HepG2 (cell line): Measurements from ENCODE around the gene ZC3H18. TPM values are rescaled to one million over a fixed set of nuclear protein-coding genes. Genes with fewer than 3 reads are reported as not detected.

ENCODE experiments used
- ARID2 ChIP-seq: sonication (generic); formaldehyde crosslinking; IDR thresholded peaks from 2 replicates; pipeline ENCODE4 v1.8.1; 2022; ENCODE audit warnings: mild to moderate bottlenecking, missing genetic modification reagents, borderline replicate concordance
- CREBL2 ChIP-seq: sonication (generic); formaldehyde crosslinking; IDR thresholded peaks from 2 replicates; pipeline ENCODE4 v1.8.1; 2023; ENCODE audit warnings: missing genetic modification reagents, mild to moderate bottlenecking, borderline replicate concordance
- DPF2 ChIP-seq: sonication (generic); formaldehyde crosslinking; IDR thresholded peaks from 2 replicates; pipeline ENCODE4 v1.4.0; 2020; ENCODE audit warnings: mild to moderate bottlenecking, low read depth, missing genetic modification reagents, borderline replicate concordance
- HIVEP1 ChIP-seq: sonication (generic); formaldehyde crosslinking; IDR thresholded peaks from 2 replicates; pipeline ENCODE4 v1.4.0; 2020; ENCODE audit warnings: mild to moderate bottlenecking, missing genetic modification reagents
- KLF16 ChIP-seq, 2 experiments: sonication (generic) in 1 of 2; formaldehyde crosslinking in 1 of 2; IDR thresholded peaks; 2 replicates each; pipeline versions ENCODE4 v1.6.1 to v1.8.0; 2016 to 2023; ENCODE audit warnings: missing genetic modification reagents in 2 of 2, missing compliant biosample characterization in 1 of 2
- LRRFIP1 ChIP-seq: sonication (generic); formaldehyde crosslinking; conservative IDR thresholded peaks from 2 replicates; pipeline ENCODE4 v1.4.0; 2020; ENCODE audit warnings: missing genetic modification reagents
- MZF1 ChIP-seq: sonication (generic); formaldehyde crosslinking; IDR thresholded peaks from 2 replicates; pipeline ENCODE4 v1.8.1; 2023; ENCODE audit warnings: mild to moderate bottlenecking, missing genetic modification reagents, borderline replicate concordance
- SATB2 ChIP-seq: sonication (generic); formaldehyde crosslinking; IDR thresholded peaks from 2 replicates; pipeline ENCODE4 v1.5.0; 2020; ENCODE audit warnings: missing genetic modification reagents
- SUZ12 ChIP-seq: fragments of 150-350 bp; IDR thresholded peaks from 2 replicates; pipeline ENCODE4 v1.6.1; 2014; ENCODE audit warnings: low read depth, low read length
- UBTF ChIP-seq: sonication (generic); formaldehyde crosslinking; IDR thresholded peaks from 2 replicates; pipeline ENCODE4 v1.4.0; 2020; ENCODE audit warnings: mild to moderate bottlenecking, missing genetic modification reagents
- ZNF12 ChIP-seq: sonication (generic); formaldehyde crosslinking; IDR thresholded peaks from 2 replicates; pipeline ENCODE4 v1.5.0; 2020; ENCODE audit warnings: missing genetic modification reagents
- ZNF234 ChIP-seq: sonication (generic); formaldehyde crosslinking; conservative IDR thresholded peaks from 2 replicates; pipeline ENCODE4 v1.5.1; 2020; ENCODE audit warnings: mild to moderate bottlenecking, missing genetic modification reagents
- ZNF354B ChIP-seq: sonication (generic); formaldehyde crosslinking; IDR thresholded peaks from 2 replicates; pipeline ENCODE4 v1.8.0; 2022; ENCODE audit warnings: mild to moderate bottlenecking, missing genetic modification reagents
- ZNF503 ChIP-seq: sonication (generic); formaldehyde crosslinking; IDR thresholded peaks from 2 replicates; pipeline ENCODE4 v1.4.0; 2020; ENCODE audit warnings: missing genetic modification reagents
- ZNF710 ChIP-seq: sonication (generic); formaldehyde crosslinking; IDR thresholded peaks from 2 replicates; pipeline ENCODE4 v1.5.0; 2020; ENCODE audit warnings: mild to moderate bottlenecking, missing genetic modification reagents, borderline replicate concordance
- ZNF770 ChIP-seq: sonication (generic); formaldehyde crosslinking; IDR thresholded peaks from 2 replicates; pipeline ENCODE4 v1.5.0; 2020; ENCODE audit warnings: mild to moderate bottlenecking, missing genetic modification reagents
- polyA plus RNA-seq, 8 experiments: library from polyadenylated mRNA; depleted of rRNA in 3 of 8; stranded (reverse) in 7 of 8; unstranded in 1 of 8; fragments of >200 nt; fragmentation: Illumina TruSeq in 4 of 8; extraction: Trizol in 4 of 8; gene quantifications; 2 replicates each; pipeline versions ENCODE4 v1.2.1 to v1.2.3, GENCODE V29; 2011 to 2016; ENCODE audit warnings: low read depth in 4 of 8, missing spikeins in 1 of 8, mixed read lengths in 1 of 8; ENCODE audit not compliant: insufficient read depth in 1 of 8
- total RNA-seq, 5 experiments: library from RNA; depleted of rRNA; stranded (reverse); fragments of >200 nt; fragmentation: Illumina TruSeq; extraction: Trizol; gene quantifications; 2 replicates each; pipeline ENCODE4 v1.2.3, GENCODE V29; 2016; ENCODE audit warnings: low read depth in 1 of 5

The ZC3H18 gene
- total and polyA plus RNA-seq, 2 of the 13 experiments (the other 11 are each of a cell fraction or from before 2014, with no cell fraction given): 11.2 to 27.4 TPM

GRCh38 chr16:88651276-88651988 lies 81.2 kb downstream of the ZC3H18 start (continued):
- TF ChIP-seq HIVEP1: peak; percentile 99
- no peak for TF ChIP-seq MZF1 (CRISPR knock-in tag)
- TF ChIP-seq SUZ12: no peak
- TF ChIP-seq CREBL2 (CRISPR knock-in tag): no peak
- TF ChIP-seq UBTF: peak; percentile 73
- 0 out of 2 replicates have a peak, but pooled peaks have one; percentile 45 for TF ChIP-seq ARID2
- TF ChIP-seq LRRFIP1: no peak; the same call in 1 of the 2 replicates
- TF ChIP-seq ZNF354B: no peak; the same call in 1 of the 2 replicates
- peak in 1 of 2 experiments; percentile 91; a peak in 2 of 4 replicates for TF ChIP-seq KLF16 (CRISPR knock-in tag; IDR thresholded peaks at IDR 0.05)
- TF ChIP-seq ZNF503: 0 out of 2 replicates have a peak, but pooled peaks have one; percentile 48
- TF ChIP-seq ZNF770: peak; percentile 83
- peak; percentile 61; the same call in 1 of the 2 replicates for TF ChIP-seq ZNF12 (CRISPR knock-in tag)
- no peak for TF ChIP-seq SATB2 (CRISPR knock-in tag)
- peak; percentile 73; the same call in 1 of the 2 replicates for TF ChIP-seq ZNF710 (CRISPR knock-in tag)
- TF ChIP-seq ZNF234 (CRISPR knock-in tag): no peak
- peak; percentile 78; the same call in 1 of the 2 replicates for TF ChIP-seq DPF2 (CRISPR knock-in tag)
